ENCODE measurements around the gene PRAMEF1. TPM values are rescaled to one million over a fixed set of nuclear protein-coding genes. Genes with fewer than 3 reads are reported as not detected.

PRAMEF1 gene
- total RNA-seq, 1 donor from 2014 or later, result not detected

GRCh38 chr1:12756768-12757413 lies 34.3 kb upstream of the PRAMEF1 start:
- no peak for TF ChIP-seq CTCF (conservative IDR thresholded peaks at IDR 0.05; ENCODE audit: low read depth, low read length)
- DNase-seq (ENCODE audit: low read depth), result no peak

GRCh38 chr1:12757836-12758235 lies 33.4 kb upstream of the PRAMEF1 start:
- H3K4me3 ChIP-seq (ENCODE audit: low read depth, low read length), result no peak overlapping the region
- no peak for DNase-seq (ENCODE audit: low read depth)
- no peak for TF ChIP-seq CTCF (conservative IDR thresholded peaks at IDR 0.05; ENCODE audit: low read depth, low read length)

More at GRCh38 chr1:12756768-12757413, 34.3 kb upstream of the PRAMEF1 start:
- no peak overlapping the region for H3K4me3 ChIP-seq (ENCODE audit: low read depth, low read length)

GRCh38 chr1:12760256-12760795 lies 30.9 kb upstream of the PRAMEF1 start:
- TF ChIP-seq CTCF (conservative IDR thresholded peaks at IDR 0.05; ENCODE audit: low read depth, low read length), result no peak
- no peak overlapping the region for H3K4me3 ChIP-seq (ENCODE audit: low read depth, low read length)
- no peak for DNase-seq (ENCODE audit: low read depth)

- DNase-seq (ENCODE audit: low read depth), result no peak
- TF ChIP-seq CTCF (conservative IDR thresholded peaks at IDR 0.05; ENCODE audit: low read depth, low read length), result no peak
- no peak overlapping the region for H3K4me3 ChIP-seq (ENCODE audit: low read depth, low read length)
These were observed 29.4 kb upstream of the PRAMEF1 start for GRCh38 chr1:12761781-12762180.

GRCh38 chr1:12762766-12763165 lies 28.4 kb upstream of the PRAMEF1 start:
- TF ChIP-seq CTCF (conservative IDR thresholded peaks at IDR 0.05; ENCODE audit: low read depth, low read length), result no peak
- DNase-seq (ENCODE audit: low read depth), result no peak

GRCh38 chr1:12763479-12763878 lies 27.7 kb upstream of the PRAMEF1 start:
- no peak for DNase-seq (ENCODE audit: low read depth)
- H3K4me3 ChIP-seq (ENCODE audit: low read depth, low read length), result no peak overlapping the region
- no peak for TF ChIP-seq CTCF (conservative IDR thresholded peaks at IDR 0.05; ENCODE audit: low read depth, low read length)

More at GRCh38 chr1:12762766-12763165, 28.4 kb upstream of the PRAMEF1 start:
- no peak overlapping the region for H3K4me3 ChIP-seq (ENCODE audit: low read depth, low read length)

- no peak overlapping the region for H3K4me3 ChIP-seq (ENCODE audit: low read depth, low read length)
- DNase-seq (ENCODE audit: low read depth), result no peak
- TF ChIP-seq CTCF (conservative IDR thresholded peaks at IDR 0.05; ENCODE audit: low read depth, low read length), result no peak
These were observed 27.2 kb upstream of the PRAMEF1 start for GRCh38 chr1:12764016-12764415.
